Cardiac fibroblast (primary cell): ENCODE results near the gene OR8D4.

Source experiments
- DNase-seq, 2 donors: peaks; one replicate each; pipeline versions ENCODE4 v3.0.0 to v3.0.0-alpha.2; 2010; ENCODE audit warnings: low read depth in 2 of 2
- H3K4me3 ChIP-seq, 2 donors: replicated peaks in 1 of 2; 1 replicate in 1 of 2; 2 replicates in 1 of 2; pipeline ENCODE4 v1.5.1; 2011; ENCODE audit warnings: low read depth in 2 of 2, low read length in 2 of 2, mild to moderate bottlenecking in 2 of 2, moderate library complexity in 1 of 2
- TF ChIP-seq, protein P1 (sequence below): IDR thresholded peaks from one replicate; pipeline ENCODE4 v1.5.1; 2011; ENCODE audit warnings: low read depth, mild to moderate bottlenecking, low read length, inconsistent platforms

OR8D4 gene

DNA sequence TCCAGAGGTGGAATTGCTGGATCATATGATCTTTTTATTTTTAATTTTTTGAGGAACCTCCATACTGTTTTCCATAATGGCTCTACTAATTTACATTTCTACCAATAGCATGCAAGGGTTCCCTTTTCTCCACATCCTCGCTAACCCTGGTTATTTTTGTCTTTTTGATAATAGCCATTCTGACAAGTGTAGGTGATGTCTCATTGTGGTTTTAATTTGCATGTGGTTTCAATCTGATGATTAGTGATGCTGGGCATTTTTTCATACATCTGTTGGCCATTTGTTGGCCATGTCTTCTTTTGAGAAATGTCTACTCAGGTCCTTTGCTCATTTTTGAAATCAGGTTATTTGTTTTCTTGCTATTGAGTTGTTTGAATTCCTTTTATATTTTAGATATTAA lies 22.1 kb downstream of the OR8D4 start:
- TF ChIP-seq, protein P1, sequence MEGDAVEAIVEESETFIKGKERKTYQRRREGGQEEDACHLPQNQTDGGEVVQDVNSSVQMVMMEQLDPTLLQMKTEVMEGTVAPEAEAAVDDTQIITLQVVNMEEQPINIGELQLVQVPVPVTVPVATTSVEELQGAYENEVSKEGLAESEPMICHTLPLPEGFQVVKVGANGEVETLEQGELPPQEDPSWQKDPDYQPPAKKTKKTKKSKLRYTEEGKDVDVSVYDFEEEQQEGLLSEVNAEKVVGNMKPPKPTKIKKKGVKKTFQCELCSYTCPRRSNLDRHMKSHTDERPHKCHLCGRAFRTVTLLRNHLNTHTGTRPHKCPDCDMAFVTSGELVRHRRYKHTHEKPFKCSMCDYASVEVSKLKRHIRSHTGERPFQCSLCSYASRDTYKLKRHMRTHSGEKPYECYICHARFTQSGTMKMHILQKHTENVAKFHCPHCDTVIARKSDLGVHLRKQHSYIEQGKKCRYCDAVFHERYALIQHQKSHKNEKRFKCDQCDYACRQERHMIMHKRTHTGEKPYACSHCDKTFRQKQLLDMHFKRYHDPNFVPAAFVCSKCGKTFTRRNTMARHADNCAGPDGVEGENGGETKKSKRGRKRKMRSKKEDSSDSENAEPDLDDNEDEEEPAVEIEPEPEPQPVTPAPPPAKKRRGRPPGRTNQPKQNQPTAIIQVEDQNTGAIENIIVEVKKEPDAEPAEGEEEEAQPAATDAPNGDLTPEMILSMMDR, result no peak
- H3K4me3 ChIP-seq, result no peak overlapping the region
- no peak for DNase-seq

DNA sequence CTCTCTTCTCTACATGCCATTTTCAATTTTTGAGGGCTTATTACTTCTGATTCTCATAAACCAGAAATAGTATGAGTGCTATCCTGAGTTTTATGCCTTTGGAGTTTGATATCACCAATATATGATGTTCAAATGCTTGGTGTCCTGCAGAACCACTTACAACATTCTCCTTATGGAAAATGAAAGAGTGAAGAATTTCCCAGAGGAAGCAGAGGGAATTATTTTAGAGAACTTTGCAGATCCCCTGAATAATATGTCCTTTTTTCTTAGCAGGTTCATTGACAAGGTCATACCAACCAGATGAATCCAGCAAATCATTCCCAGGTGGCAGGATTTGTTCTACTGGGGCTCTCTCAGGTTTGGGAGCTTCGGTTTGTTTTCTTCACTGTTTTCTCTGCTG lies 37.4 kb downstream of the OR8D4 start, which contains the start of gene OR4D5:
TSS of gene OR4D5 (plus strand) at position 301 of the 400 bp plus-strand sequence. CDS start at position 301, 0 bp downstream.
- DNase-seq, result no peak
- no peak within 1 kb of the TSS for H3K4me3 ChIP-seq
- TF ChIP-seq, protein P1, result no peak

DNA sequence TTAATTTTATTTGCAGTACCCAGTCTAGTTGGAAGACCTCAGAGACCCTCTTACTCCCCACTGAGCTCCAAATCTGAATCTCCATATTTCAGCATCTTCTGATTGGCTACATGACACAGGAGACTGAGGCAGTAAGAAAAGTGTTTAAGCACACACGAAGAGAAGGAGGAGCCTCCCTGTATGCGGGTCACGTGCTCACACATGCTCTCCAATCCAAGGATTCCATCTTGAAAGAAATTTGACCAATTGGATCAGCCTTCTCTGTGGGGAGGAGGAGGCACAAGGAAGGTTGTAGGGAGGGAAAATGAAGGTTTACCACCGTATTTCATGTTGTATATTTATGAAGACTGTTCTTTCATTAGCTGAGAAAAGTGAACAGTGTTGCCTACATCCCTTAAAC lies 40.4 kb downstream of the OR8D4 start:
- no peak overlapping the region for H3K4me3 ChIP-seq
- DNase-seq, result no peak
- TF ChIP-seq, protein P1, result no peak

DNA sequence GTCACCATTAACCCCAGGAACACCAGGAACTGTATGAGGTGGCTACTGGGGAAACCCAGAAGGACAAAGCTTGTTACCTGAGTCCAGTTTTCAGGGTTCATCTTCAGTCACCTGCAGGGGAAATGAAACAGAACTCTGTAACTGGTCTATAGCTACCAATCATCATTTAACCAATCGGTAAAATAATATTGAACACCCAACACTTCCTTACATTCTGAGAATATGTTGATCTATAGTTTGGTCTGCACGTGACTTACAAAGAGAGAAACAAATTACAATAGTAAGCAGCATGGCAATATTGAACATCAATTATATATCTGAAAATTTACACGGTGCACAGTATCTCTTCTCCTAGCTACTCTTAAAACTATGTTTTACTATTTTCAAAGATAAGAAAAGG lies 41.8 kb downstream of the OR8D4 start, which contains the start of gene OR6T1:
TSS of gene OR6T1 (minus strand) at position 101 of the 400 bp plus-strand sequence. CDS start at position 101, 0 bp downstream.
- TF ChIP-seq, protein P1, result no peak
- H3K4me3 ChIP-seq, result no peak within 1 kb of the TSS
- DNase-seq, result no peak

DNA sequence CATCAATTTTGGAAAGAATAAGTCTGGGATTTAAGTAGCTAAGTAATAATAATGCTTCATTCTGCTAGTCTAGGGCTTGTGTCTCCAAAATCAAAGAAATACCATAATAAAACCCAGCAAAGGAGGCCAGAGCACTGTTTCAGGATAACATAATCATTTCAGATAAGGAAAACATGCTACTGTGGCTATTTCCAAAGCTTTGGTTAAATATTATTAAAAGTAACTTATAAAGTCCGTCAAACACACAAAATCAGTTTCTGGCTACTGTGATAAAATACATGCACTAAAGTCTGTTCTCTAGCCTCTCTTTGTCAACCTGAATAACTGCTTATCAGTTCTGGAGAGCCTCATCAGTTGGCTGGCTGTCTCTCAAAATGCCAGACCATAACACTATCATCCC lies 43.2 kb downstream of the OR8D4 start:
- TF ChIP-seq, protein P1, result no peak
- DNase-seq, result no peak

DNA sequence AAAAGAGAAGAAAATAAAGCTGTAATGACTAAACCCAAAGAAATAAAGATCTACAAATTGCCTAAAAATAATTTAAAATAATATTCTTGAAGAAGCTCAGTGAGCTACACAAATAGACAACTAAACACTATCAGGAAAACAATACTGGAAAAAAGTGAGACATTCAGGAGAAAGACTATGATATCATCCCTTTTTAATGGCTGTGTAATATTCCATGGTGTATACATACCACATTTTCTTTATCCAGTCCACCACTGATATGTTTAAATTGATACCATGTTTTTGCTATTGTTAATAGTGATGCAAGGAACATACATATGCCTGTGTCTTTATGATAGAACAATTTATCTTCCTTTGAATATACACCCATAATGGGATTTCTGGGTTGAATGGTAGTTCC lies 54.8 kb downstream of the OR8D4 start:
- no peak overlapping the region for H3K4me3 ChIP-seq
- no peak for DNase-seq
- TF ChIP-seq, protein P1, result no peak

More for the DNA sequence above, 43.2 kb downstream of the OR8D4 start:
- H3K4me3 ChIP-seq, result no peak overlapping the region
